ENCODE results near the gene PRIM2. TPM values are rescaled to one million over a fixed set of nuclear protein-coding genes. Genes with fewer than 3 reads are reported as not detected.
"Not testable (repeated sequence)": the region's sequence is repeated elsewhere in the genome, so short reads cannot be mapped to it uniquely, and the experiment has no call there.

Gene PRIM2
- total RNA-seq, 1 donor from 2014 or later: 10.5 TPM

- not testable (repeated sequence) for DNase-seq (ENCODE audit: low spot score)
These were observed 7.2 kb upstream of the PRIM2 start for GRCh38 chr6:57310095-57310816.

- no peak for DNase-seq (ENCODE audit: low spot score)
These were observed 6.6 kb upstream of the PRIM2 start for GRCh38 chr6:57310817-57311157.

- not testable (repeated sequence) for DNase-seq (ENCODE audit: low spot score)
These were observed 6.0 kb upstream of the PRIM2 start for GRCh38 chr6:57311300-57312003.

GRCh38 chr6:57312004-57312345 is 5.5 kb upstream of the PRIM2 start:
- no peak for DNase-seq (ENCODE audit: low spot score)

- no peak for DNase-seq (ENCODE audit: low spot score)
These were observed 4.4 kb upstream of the PRIM2 start for GRCh38 chr6:57313009-57313408.

- DNase-seq (ENCODE audit: low spot score): peak; percentile 32
These were observed 3.5 kb upstream of the PRIM2 start for GRCh38 chr6:57313711-57314471.

- DNase-seq (ENCODE audit: low spot score): no peak
These were observed 2.3 kb upstream of the PRIM2 start for GRCh38 chr6:57315111-57315510.

- DNase-seq (ENCODE audit: low spot score): no peak
These were observed 1.6 kb upstream of the PRIM2 start for GRCh38 chr6:57315851-57316250.

- DNase-seq (ENCODE audit: low spot score): peak; percentile 88
These were observed 810 bp upstream of the PRIM2 start for GRCh38 chr6:57316581-57317059.

- DNase-seq (ENCODE audit: low spot score): no peak
These were observed 7.1 kb downstream of the PRIM2 start for GRCh38 chr6:57324538-57324937.

- DNase-seq (ENCODE audit: low spot score): no peak
These were observed 9.9 kb downstream of the PRIM2 start for GRCh38 chr6:57327311-57327710.

- DNase-seq (ENCODE audit: low spot score): no peak
These were observed 10.6 kb downstream of the PRIM2 start for GRCh38 chr6:57328074-57328473.

- no peak for DNase-seq (ENCODE audit: low spot score)
These were observed 12.5 kb downstream of the PRIM2 start for GRCh38 chr6:57329933-57330332.

GRCh38 chr6:57342148-57342669 is 24.8 kb downstream of the PRIM2 start:
- DNase-seq (ENCODE audit: low spot score): no peak

- DNase-seq (ENCODE audit: low spot score): not testable (repeated sequence)
These were observed 25.9 kb downstream of the PRIM2 start for GRCh38 chr6:57343342-57343741.

GRCh38 chr6:57346715-57347114 is 29.3 kb downstream of the PRIM2 start:
- not testable (repeated sequence) for DNase-seq (ENCODE audit: low spot score)

- DNase-seq (ENCODE audit: low spot score): not testable (repeated sequence)
These were observed 30.2 kb downstream of the PRIM2 start for GRCh38 chr6:57347597-57347996.

GRCh38 chr6:57350443-57350842 is 33.0 kb downstream of the PRIM2 start:
- not testable (repeated sequence) for DNase-seq (ENCODE audit: low spot score)

GRCh38 chr6:57352596-57352995 is 35.2 kb downstream of the PRIM2 start:
- not testable (repeated sequence) for DNase-seq (ENCODE audit: low spot score)

- not testable (repeated sequence) for DNase-seq (ENCODE audit: low spot score)
These were observed 40.9 kb downstream of the PRIM2 start for GRCh38 chr6:57358319-57358718.

- DNase-seq (ENCODE audit: low spot score): not testable (repeated sequence)
These were observed 42.3 kb downstream of the PRIM2 start for GRCh38 chr6:57359766-57360165.

GRCh38 chr6:57362340-57362739 is 44.9 kb downstream of the PRIM2 start:
- DNase-seq (ENCODE audit: low spot score): not testable (repeated sequence)

Data from mucosa of gallbladder (tissue), 1 donor.